ENCODE data around the gene FHDC1.

The FHDC1 gene

GRCh38 chr4:152935143-152935542 is 980 bp upstream of the FHDC1 start:
- DNase-seq (ENCODE audit: low read depth), result no peak

GRCh38 chr4:152936446-152937335 is 568 bp downstream of the FHDC1 start:
- peak; percentile 39 for DNase-seq (ENCODE audit: low read depth)

GRCh38 chr4:152937336-152938236 is 1.5 kb downstream of the FHDC1 start:
- DNase-seq (ENCODE audit: low read depth), result peak; percentile 47

DNA sequence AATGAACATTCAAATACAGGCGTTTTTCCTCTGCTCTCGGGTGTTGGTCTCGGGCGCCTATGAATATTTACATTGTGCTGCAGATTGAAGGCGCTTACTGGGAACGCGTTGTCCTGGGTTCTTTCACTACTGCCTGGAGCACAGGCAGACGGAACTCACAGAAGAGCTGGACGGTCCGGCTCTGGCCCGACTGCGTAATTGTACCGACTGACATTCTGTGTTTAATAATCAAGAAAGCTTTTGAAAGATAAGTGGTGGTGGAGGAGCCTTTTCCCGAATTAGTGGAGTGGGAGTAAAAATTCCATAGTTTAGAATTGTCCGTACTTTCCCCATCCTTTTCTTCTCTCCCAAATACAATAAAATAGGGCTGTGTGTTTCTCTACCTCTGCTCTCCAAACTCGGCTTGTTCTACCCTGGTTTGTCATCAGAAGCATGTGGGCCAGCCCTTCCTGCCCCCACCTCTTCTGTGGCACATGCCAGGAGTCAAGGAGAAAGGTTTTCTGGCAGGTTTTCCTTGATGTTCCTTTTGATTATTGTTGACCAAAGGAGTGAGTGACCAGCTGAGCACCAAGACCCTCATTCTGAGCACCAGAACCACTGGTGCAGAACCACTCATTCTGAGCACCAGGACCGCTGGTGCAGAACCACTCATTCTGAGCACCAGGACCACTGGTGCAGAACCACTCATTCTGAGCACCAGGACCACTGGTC is 2.3 kb downstream of the FHDC1 start:
- DNase-seq (ENCODE audit: low read depth), result no peak

DNA sequence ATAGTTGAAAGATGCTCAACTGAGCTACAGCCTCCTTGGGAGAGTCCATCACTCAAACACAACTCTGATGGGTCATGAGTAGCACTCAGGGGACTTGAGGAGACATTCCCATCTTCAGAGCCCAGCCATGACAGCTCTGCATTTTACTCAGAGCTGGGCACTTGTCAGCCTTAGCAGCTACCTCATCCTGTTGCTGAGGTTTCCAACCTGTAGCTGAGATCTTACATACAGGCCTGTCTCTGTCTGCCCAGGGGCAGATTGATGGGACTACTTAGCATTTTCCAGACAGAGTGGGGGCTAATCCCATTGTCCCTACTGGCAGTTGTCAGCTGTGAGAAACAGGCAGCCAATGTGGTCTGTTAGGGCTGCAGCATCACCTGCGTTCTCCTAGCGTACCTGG is 3.5 kb downstream of the FHDC1 start:
- DNase-seq (ENCODE audit: low read depth), result no peak

GRCh38 chr4:152940461-152940860 is 4.3 kb downstream of the FHDC1 start:
- DNase-seq (ENCODE audit: low read depth), result no peak

GRCh38 chr4:152941411-152941810 is 5.3 kb downstream of the FHDC1 start:
- no peak for DNase-seq (ENCODE audit: low read depth)

- no peak for DNase-seq (ENCODE audit: low read depth)
Measured at GRCh38 chr4:152942346-152942745, 6.2 kb downstream of the FHDC1 start.

DNA sequence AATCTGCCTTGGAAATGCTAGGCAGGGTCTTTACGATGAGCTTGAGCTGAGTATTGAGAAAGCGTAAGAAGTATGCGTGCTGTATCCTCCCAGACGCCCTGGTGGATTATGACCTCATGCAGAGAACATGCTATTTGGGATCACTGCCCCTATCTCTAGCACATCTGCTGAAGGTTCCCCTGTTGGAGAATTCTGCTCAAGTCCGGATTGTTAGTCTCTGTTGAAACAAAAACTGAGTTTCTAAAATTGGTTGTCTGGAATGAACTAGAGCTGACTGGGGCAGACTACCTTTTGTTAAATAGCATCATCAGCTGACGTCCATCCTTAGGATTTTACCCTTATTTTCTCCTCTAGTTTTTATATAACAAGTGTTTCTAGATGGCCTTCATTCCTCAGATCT is 7.5 kb downstream of the FHDC1 start:
- DNase-seq (ENCODE audit: low read depth), result peak; percentile 81

GRCh38 chr4:152944666-152945320 is 8.7 kb downstream of the FHDC1 start:
- no peak for DNase-seq (ENCODE audit: low read depth)

GRCh38 chr4:152945639-152946038 is 9.5 kb downstream of the FHDC1 start:
- no peak for DNase-seq (ENCODE audit: low read depth)

- no peak for DNase-seq (ENCODE audit: low read depth)
Measured at GRCh38 chr4:152946446-152946845, 10.3 kb downstream of the FHDC1 start.

DNA sequence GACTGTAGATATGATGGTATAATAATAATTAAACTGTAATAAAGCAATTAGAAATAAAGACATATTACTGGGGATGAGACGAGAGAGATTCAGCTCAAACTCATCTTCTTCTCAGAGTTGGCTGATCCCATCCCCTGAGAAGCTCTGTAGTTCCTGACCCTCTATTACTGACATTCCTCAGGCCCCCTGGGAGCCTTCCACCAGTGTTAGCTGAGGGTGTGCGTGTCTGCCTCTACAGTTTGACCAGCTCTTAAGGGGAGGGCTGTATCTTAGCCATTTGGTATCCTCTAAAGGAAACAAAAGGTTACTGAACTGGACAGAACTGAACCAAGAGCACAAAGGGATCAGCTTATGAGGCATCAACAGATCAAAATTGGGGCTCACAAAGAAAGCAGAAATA is 11.2 kb downstream of the FHDC1 start:
- no peak for DNase-seq (ENCODE audit: low read depth)

DNA sequence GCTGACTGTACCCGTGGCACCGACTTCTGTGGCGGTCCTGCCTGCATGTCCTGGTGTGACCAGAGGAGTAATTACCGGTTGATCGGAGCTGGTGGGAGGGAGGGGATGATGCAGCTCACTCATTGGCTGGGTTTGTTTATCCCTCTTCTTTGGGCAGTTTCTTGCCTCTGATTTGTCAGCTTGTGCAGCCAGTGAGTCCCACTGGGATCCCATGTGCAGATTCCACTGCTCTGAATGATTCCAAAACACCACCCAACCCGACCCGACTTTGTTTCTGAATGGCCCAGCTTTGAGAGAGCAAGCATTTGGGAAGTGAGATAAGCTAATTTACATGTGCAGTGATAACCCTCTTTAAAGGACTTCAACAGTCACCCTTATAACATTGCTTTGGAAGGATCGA is 13.8 kb downstream of the FHDC1 start:
- DNase-seq (ENCODE audit: low read depth), result no peak

DNA sequence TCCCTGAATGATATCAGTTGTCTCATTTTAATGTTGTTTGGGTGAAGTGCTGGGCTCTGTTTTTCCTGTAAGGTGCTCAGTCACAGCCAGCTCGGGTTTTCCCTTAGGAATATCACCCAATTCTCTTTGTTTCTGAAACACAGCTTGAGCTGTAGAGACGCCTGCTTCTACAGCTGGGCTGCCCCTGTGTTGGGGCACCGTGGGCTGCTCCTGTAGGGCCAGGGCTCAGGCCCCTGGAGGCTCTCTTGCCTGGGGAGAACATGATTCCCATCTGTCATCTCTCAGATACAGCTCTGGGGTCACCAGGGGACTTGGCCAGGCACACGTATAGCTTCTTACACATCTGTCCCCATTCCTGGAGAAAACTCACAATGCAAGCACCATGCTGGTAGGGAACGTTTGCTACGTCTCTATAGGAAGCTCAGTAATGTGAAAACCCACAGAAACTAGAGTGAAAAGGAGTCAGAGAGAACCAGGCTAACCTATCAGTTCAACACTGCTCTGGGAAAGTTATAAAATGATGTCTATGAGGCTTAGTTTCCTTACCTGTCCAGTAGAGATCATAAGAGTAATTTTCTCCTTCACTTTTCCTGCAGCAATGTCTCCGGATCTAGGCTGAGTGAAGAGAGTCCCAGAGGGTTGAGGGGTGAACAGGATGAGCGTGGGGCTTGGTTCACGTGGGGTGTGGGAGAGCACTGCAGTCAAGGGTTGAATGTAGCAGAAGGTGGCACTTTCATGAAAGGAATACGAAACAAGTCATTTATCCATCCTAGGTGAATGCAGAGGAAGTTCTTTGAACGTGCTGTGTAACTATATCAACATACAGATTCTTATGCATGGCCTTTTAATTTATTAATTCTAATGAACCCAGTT is 14.5 kb downstream of the FHDC1 start:
- DNase-seq (ENCODE audit: low read depth), result no peak

- DNase-seq (ENCODE audit: low read depth), result peak; percentile 52
Measured at GRCh38 chr4:152951348-152951747, 15.2 kb downstream of the FHDC1 start.

GRCh38 chr4:152953514-152953913 is 17.4 kb downstream of the FHDC1 start:
- no peak for DNase-seq (ENCODE audit: low read depth)

- DNase-seq (ENCODE audit: low read depth), result no peak
Measured at GRCh38 chr4:152954741-152955140, 18.6 kb downstream of the FHDC1 start.

DNA sequence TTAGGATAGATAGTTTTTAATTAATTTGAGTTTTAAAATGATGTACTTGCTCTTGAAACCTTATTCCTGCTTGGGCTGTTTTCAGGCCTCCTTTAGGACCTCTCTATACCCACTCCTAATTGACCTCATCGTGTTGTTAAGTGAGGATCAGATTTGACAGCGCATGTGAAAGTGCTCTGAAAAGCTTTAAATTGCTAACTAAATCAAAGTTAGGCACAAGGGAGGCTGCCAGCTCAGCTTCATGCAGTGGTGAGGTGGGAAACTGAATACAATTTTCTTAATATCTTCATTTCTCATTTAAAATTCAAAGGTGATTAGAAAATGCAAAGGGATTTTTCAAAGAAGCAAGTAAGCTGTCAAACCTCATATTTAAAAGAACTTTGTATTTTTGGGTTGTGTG is 20.0 kb downstream of the FHDC1 start:
- DNase-seq (ENCODE audit: low read depth), result no peak

- DNase-seq (ENCODE audit: low read depth), result peak; percentile 87
Measured at GRCh38 chr4:152956650-152957436, 20.7 kb downstream of the FHDC1 start.
